Measurements from ENCODE around the gene SRSF2. TPM values are rescaled to one million over a fixed set of nuclear protein-coding genes. Genes with fewer than 3 reads are reported as not detected.

Gene SRSF2
- total and polyA plus RNA-seq, 8 donors = 41.6 to 144 (median 69.9) TPM

- ATAC-seq = peak in 3 of 4 donors; percentile 14 to 48 (median 44)
- no peaks in the 10 kb centered on the region for H3K27me3 ChIP-seq
- H3K36me3 ChIP-seq = no peaks in the 10 kb centered on the region
- no peak for DNase-seq
- intact Hi-C loops (cut with DNase I) = no loop called here
- no peaks in the 10 kb centered on the region for H3K9me3 ChIP-seq
- TF ChIP-seq CTCF (IDR thresholded peaks at IDR 0.05) = no peak
- peaks cover 0 to 6% (median 0%) of the 10 kb centered on the region in 3 donors for H3K4me1 ChIP-seq
- 64 to 86% methylated on average over 11 of the region's 11 CpGs for WGBS, 2 donors
- H3K4me3 ChIP-seq = no peak overlapping the region
- FAIRE-seq = no peak
- peak overlapping the region in 3 of 4 donors; percentile 49 to 76 (median 70) for H3K27ac ChIP-seq
Measured at GRCh38 chr17:76688165-76688622, 48.9 kb downstream of the SRSF2 start.

- intact Hi-C loops (cut with DNase I) = no loop called here
- no peak for TF ChIP-seq CTCF (IDR thresholded peaks at IDR 0.05)
- Histone ChIP-seq H3K27me3 (no peaks in the 10 kb centered on the region), H3K4me1 (peaks cover 0 to 6% (median 0%) of the 10 kb centered on the region in 3 donors), H3K36me3 (no peaks in the 10 kb centered on the region), H3K9me3 (no peaks in the 10 kb centered on the region), H3K4me3 (no peak overlapping the region), H3K27ac (peak overlapping the region in 3 of 4 donors; percentile 49 to 76 (median 70))
- DNase-seq (no peak), ATAC-seq (peak in 3 of 4 donors; percentile 10 to 39 (median 31)), FAIRE-seq (no peak)
- 83 to 87% methylated on average over 26 of the region's 26 CpGs for WGBS, 2 donors
Measured at GRCh38 chr17:76687298-76688164, 49.6 kb downstream of the SRSF2 start.

- Histone ChIP-seq H3K36me3 (no peaks in the 10 kb centered on the region), H3K27ac (peak overlapping the region in 2 of 4 donors; percentile 70 to 76), H3K27me3 (no peaks in the 10 kb centered on the region), H3K9me3 (no peaks in the 10 kb centered on the region), H3K4me3 (no peak overlapping the region), H3K4me1 (peaks cover 0 to 6% (median 0%) of the 10 kb centered on the region in 3 donors)
- FAIRE-seq (no peak), DNase-seq (no peak), ATAC-seq (peak in 2 of 4 donors; percentile 14 to 49)
- 62 to 73% methylated on average over 15 of the region's 15 CpGs for WGBS, 2 donors
- intact Hi-C loops (cut with DNase I) = no loop called here
- TF ChIP-seq CTCF (IDR thresholded peaks at IDR 0.05) = no peak
Measured at GRCh38 chr17:76686538-76687297, 50.4 kb downstream of the SRSF2 start.

- intact Hi-C loops (cut with DNase I) = no loop called here
Measured at GRCh38 chr17:76685846-76686245, 51.3 kb downstream of the SRSF2 start.

More at GRCh38 chr17:76685846-76686245, 51.3 kb downstream of the SRSF2 start:
- H3K27ac ChIP-seq = peak overlapping the region in 2 of 4 donors; percentile 70 to 76
- no peak for TF ChIP-seq CTCF (IDR thresholded peaks at IDR 0.05)
- H3K36me3 ChIP-seq = no peaks in the 10 kb centered on the region
- no peak overlapping the region for H3K4me3 ChIP-seq
- DNase-seq (no peak), FAIRE-seq (no peak), ATAC-seq (no peak)
- no peaks in the 10 kb centered on the region for H3K9me3 ChIP-seq
- H3K4me1 ChIP-seq = peaks cover 0 to 6% (median 0%) of the 10 kb centered on the region in 3 donors
- H3K27me3 ChIP-seq = no peaks in the 10 kb centered on the region
- 87 to 90% methylated on average over 8 of the region's 8 CpGs for WGBS, 2 donors
